Sigmoid colon (tissue), 3 donors: ENCODE results near the gene RELA.

Source experiments
- CTCF ChIP-seq, 4 experiments: fragments of 450-650 bp in 3 of 4; fragments of 200-600 bp in 1 of 4; IDR thresholded peaks; one replicate each; pipeline ENCODE4 v1.5.1; 2016 to 2019; ENCODE audit warnings: antibody characterized with exemption in 4 of 4, mild to moderate bottlenecking in 3 of 4, moderate library complexity in 2 of 4
- POLR2A ChIP-seq, 2 donors: fragments of 450-650 bp; IDR thresholded peaks; one replicate each; pipeline ENCODE4 v1.6.1; 2016; ENCODE audit warnings: antibody characterized with exemption in 2 of 2, mild to moderate bottlenecking in 2 of 2, moderate library complexity in 2 of 2

DNA sequence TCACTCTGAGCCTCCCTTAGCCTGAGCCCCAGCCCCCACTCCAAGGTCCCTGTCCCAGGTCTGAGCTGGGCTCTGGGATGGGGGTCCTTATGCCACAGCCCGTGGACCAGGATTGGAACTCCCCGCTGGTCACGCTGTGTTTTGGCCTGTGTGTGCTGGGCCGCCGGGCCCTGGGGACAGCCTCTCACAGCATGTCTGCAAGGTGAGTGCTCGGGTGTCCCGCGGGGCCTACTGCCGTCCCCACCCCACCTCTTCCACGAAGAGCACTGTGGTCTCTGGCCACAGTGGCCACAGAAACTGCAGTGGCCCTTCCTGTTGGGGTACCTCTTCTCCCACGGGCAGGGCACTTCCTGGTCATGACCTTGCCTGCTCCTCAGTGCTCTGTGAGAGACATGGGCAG is 28.3 kb downstream of the RELA start:
- TF ChIP-seq POLR2A (IDR thresholded peaks at IDR 0.05) (no peak), CTCF (IDR thresholded peaks at IDR 0.05) (no peak)
